Measurements from ENCODE around the gene MLKL.

MLKL gene

DNA sequence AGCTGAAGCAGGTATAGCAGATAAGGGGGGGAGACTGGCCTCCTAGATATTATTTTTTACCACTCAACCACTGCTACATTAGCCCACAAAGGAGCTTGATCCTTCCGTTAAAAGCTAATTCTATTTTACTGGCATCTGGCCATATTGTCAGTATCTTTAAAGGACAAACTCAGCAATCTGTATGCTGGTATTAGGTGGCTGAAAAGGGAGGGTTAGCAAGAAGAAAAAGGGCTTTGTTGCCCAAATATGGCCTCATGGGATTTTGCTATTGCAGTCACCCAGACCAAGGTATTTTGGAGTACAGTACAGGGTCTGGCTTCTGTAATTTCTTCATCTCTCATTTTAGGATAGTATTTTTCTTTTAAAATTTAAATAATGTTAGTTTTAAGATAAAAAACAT lies 48.4 kb downstream of the MLKL start:
- no peak for TF ChIP-seq ARNT (IDR thresholded peaks at IDR 0.05)
- TF ChIP-seq ZNF384 (IDR thresholded peaks at IDR 0.05): no peak
- TF ChIP-seq LEF1 (IDR thresholded peaks at IDR 0.05; ENCODE audit: borderline replicate concordance): no peak
- ChIA-PET CTCF (no interaction called here), POLR2A (interaction anchor here (1.4 kb wide), 1 partner anchor 15 kb away, joined by 4 read pairs; the partner anchor contains the start of gene RFWD3)
- DNase-seq (ENCODE audit: extremely low spot score): no peak

DNA sequence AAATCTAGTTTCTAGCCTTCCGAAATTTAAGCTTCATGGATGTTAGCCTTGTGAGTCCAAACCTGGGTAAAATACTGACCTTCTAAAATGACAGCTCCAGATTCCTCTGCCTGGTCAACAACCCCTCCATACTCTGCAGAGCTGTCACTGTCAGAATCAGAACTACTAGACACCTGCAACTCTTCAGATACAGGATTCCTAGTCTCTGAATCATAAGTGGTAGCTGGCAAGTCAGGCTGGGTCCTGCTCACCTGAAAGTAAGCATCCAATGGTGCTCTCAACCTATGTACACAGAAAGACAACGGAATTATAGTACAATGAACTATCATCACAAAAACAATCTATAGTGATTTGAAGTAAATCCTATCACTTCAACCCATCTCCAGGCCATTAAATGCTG lies 48.8 kb downstream of the MLKL start:
- TF ChIP-seq SP1 (IDR thresholded peaks at IDR 0.05): no peak
- TF ChIP-seq NFRKB (IDR thresholded peaks at IDR 0.05): no peak
- TF ChIP-seq, protein P1, sequence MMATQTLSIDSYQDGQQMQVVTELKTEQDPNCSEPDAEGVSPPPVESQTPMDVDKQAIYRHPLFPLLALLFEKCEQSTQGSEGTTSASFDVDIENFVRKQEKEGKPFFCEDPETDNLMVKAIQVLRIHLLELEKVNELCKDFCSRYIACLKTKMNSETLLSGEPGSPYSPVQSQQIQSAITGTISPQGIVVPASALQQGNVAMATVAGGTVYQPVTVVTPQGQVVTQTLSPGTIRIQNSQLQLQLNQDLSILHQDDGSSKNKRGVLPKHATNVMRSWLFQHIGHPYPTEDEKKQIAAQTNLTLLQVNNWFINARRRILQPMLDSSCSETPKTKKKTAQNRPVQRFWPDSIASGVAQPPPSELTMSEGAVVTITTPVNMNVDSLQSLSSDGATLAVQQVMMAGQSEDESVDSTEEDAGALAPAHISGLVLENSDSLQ (IDR thresholded peaks at IDR 0.05): no peak
- TF ChIP-seq CTBP1 (IDR thresholded peaks at IDR 0.05; ENCODE audit: borderline replicate concordance): no peak

DNA sequence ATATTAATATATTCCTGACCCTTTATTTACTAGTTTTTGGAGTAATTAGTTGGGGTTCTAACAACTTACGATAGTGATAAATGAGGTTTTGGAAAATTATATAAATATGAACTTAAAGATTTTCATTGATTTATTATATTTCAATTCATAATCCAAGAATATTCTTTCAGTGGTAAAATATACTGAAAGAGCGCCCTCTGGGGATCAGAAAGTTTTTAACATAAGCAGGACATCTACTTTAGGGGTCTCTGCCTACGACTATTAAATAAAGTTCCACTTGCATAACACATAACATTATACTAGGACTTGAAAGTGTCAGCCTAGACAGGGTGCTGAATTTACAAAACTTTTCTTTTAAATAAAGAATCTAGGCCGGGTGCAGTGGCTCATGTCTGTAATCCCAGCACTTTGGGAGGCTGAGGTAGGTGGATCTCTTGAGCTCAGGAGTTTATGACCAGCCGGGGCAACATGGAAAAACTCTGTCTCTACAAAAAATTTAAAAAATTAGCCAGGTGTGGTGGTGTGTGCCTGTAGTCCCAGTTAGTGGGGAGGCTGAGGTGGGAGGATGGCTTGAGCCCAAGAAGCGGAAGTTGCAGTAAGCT lies 49.6 kb downstream of the MLKL start:
- POLR2A ChIA-PET: interaction anchor here (1.4 kb wide), 1 partner anchor 16 kb away, joined by 4 read pairs; the partner anchor contains the start of gene RFWD3
- no peak for DNase-seq (ENCODE audit: extremely low spot score)
- TF ChIP-seq FOXA1 (IDR thresholded peaks at IDR 0.05) (no peak), CTBP1 (IDR thresholded peaks at IDR 0.05; ENCODE audit: borderline replicate concordance) (no peak)
- CTCF ChIA-PET: interaction anchor here (0.6 to 1.3 kb wide), 5 partner anchors 13 to 212 kb away, joined by 3 to 4 read pairs (median 3); no protein-coding TSS in a partner anchor

More for the DNA sequence above, 48.8 kb downstream of the MLKL start:
- ChIA-PET POLR2A (interaction anchor here (1.4 kb wide), 1 partner anchor 15 kb away, joined by 4 read pairs; the partner anchor contains the start of gene RFWD3), CTCF (interaction anchor here (0.6 to 1.3 kb wide), 6 partner anchors 12 to 234 kb away, joined by 3 to 4 read pairs (median 3); no protein-coding TSS in a partner anchor)
- no peak for DNase-seq (ENCODE audit: extremely low spot score)

DNA sequence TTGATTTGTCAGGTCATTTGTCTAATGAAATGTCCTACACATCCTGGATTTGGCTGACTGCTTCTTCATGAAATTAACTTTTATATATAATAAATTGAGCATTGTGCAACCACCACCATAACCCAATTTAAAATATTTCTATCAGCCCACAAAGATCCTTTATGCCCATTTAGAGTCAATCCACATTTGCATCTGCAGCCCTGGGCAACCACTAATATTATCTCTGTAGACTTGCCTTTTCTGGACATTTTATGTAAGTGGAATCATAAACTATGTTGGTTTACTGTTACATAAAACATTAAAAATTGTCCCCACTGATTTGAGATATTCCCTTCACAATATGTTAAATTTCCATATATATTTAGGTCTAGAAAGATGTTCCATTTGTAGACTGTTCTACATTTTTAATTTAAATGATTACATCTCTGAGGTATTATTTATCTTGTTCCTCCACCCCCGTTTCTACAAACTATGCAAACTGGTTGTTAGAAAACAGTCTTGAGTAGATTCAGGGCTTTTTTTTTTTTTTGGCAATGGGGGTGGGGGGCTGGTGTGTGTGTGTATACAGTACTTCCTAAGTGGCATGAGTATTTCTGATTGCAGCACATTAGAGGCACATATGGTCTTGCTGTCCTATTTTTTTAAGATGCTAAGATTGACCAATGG lies 50.7 kb downstream of the MLKL start:
- DNase-seq (ENCODE audit: extremely low spot score): no peak
- POLR2A ChIA-PET: no interaction called here
- CTCF ChIA-PET: no interaction called here
- TF ChIP-seq SP1 (IDR thresholded peaks at IDR 0.05) (no peak), ELF4 (IDR thresholded peaks at IDR 0.05) (no peak), L3MBTL2 (conservative IDR thresholded peaks at IDR 0.05) (no peak), SUZ12 (IDR thresholded peaks at IDR 0.05) (no peak), LEF1 (IDR thresholded peaks at IDR 0.05; ENCODE audit: borderline replicate concordance) (no peak), ZNF384 (IDR thresholded peaks at IDR 0.05) (no peak), HDGF (IDR thresholded peaks at IDR 0.05; ENCODE audit: borderline replicate concordance) (no peak), FOXK2 (IDR thresholded peaks at IDR 0.05) (no peak), CTBP1 (IDR thresholded peaks at IDR 0.05; ENCODE audit: borderline replicate concordance) (no peak)

DNA sequence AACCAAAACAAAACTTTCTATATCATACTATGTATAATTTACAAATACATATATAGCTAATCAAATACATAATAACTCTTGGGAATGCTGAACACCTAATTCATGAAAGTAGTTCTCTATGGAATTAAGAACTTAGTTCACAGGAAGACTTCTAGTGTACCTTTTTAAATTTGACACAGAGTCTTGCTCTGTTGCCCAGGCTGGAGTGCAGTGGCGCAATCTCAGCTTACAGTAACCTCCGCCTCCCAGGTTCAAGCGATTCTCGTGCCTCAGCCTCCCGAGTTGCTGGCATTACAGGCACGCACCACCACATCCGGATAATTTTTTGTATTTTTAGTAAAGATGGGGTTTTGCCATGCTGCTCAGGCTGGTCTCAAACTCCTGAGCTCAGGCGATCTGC lies 58.7 kb downstream of the MLKL start:
- ChIA-PET CTCF (no interaction called here), POLR2A (no interaction called here)

DNA sequence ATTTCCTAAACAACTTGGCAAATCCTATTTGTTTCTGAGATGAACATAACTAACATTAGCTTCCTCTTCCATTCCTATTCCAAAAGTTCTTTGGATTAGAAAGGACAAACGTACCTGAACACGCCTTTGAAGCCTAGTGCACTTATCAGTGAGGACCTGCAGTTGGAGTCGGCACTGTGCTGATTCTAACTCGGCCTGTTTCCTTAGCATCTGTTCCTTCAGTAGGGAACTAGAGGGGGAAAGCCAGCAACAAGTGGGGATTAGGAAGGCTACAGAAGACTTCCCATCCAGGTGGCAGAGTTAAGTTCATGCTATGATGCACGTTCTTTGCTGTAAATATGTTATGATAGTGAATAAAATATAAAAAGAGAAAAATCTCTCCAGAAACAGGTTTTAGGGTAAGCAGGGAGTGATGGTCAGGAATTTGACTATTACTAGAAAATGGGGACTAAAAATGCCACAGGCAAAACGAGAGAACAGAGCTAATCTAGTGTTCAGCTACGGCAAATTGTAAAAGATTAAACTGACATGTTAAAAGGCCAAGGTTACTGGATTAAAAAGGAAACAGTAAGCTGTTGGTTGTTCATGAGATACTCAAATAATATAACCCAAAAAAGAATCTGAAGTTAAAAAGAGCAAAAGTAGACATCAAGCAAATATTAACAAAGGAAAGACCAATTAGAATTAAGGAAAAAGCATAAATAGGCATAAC lies 62.8 kb downstream of the MLKL start:
- POLR2A ChIA-PET: no interaction called here
- no peak for DNase-seq (ENCODE audit: extremely low spot score)
- CTCF ChIA-PET: no interaction called here
- no peak for TF ChIP-seq ELF4 (IDR thresholded peaks at IDR 0.05)

More for the DNA sequence above, 58.7 kb downstream of the MLKL start:
- DNase-seq (ENCODE audit: extremely low spot score): no peak
- TF ChIP-seq L3MBTL2 (conservative IDR thresholded peaks at IDR 0.05) (no peak), FOXA1 (IDR thresholded peaks at IDR 0.05) (no peak), LEF1 (IDR thresholded peaks at IDR 0.05; ENCODE audit: borderline replicate concordance) (no peak), TARDBP (IDR thresholded peaks at IDR 0.05) (no peak), HDGF (IDR thresholded peaks at IDR 0.05; ENCODE audit: borderline replicate concordance) (no peak)
- TF ChIP-seq, protein P1 (IDR thresholded peaks at IDR 0.05): no peak

DNA sequence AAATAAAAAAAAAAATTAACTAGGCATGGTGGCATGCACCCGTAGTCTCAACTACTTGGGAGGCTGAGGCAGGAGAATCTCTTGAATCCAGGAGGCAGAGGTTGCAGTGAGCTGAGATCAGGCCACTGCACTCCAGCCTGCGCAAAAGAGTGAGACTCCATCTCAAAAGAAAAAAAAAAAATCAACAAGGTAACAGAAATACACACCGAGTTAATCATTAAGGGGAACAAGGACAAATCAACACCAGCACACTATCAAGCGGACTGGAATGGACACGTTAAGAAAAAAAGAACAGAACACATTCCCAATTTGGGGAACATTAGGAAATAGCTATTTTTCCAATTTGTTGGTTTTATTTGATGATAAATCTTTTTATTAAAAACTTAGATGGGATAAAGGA lies 65.4 kb downstream of the MLKL start:
- ChIA-PET CTCF (interaction anchor here (0.8 kb wide), 1 partner anchor 16 kb away, joined by 3 read pairs; no protein-coding TSS in a partner anchor), POLR2A (no interaction called here)
- TF ChIP-seq TARDBP (IDR thresholded peaks at IDR 0.05) (no peak), FOXK2 (IDR thresholded peaks at IDR 0.05) (no peak), ELF4 (IDR thresholded peaks at IDR 0.05) (no peak), FOXM1 (IDR thresholded peaks at IDR 0.05; ENCODE audit: borderline replicate concordance) (no peak), CTBP1 (IDR thresholded peaks at IDR 0.05; ENCODE audit: borderline replicate concordance) (no peak), L3MBTL2 (conservative IDR thresholded peaks at IDR 0.05) (no peak), LEF1 (IDR thresholded peaks at IDR 0.05; ENCODE audit: borderline replicate concordance) (no peak)
- TF ChIP-seq, protein P1 (IDR thresholded peaks at IDR 0.05): no peak
- DNase-seq (ENCODE audit: extremely low spot score): no peak
